ENCODE data around the gene PIR.

Gene PIR

GRCh38 chrX:15483891-15484290 lies 9.2 kb downstream of the PIR start:
- Histone ChIP-seq H3K9me3 (ENCODE audit: control insufficient read depth, insufficient read depth, low read length) (no peaks in the 10 kb centered on the region), H3K36me3 (ENCODE audit: control insufficient read depth, insufficient read depth, low read length) (no peaks in the 10 kb centered on the region; the same call in 1 of the 2 replicates), H3K27me3 (ENCODE audit: control insufficient read depth, insufficient read depth, low read length) (peaks cover 3% of the 10 kb centered on the region; the same call in 1 of the 2 replicates), H3K27ac (ENCODE audit: low read depth, low read length) (no peak overlapping the region), H3K4me3 (ENCODE audit: low read depth, low read length) (no peak overlapping the region), H3K9ac (ENCODE audit: low read depth, low read length) (no peak overlapping the region), H3K4me1 (ENCODE audit: control insufficient read depth, insufficient read depth, low read length) (no peaks in the 10 kb centered on the region)

GRCh38 chrX:15475486-15475885 lies 17.6 kb downstream of the PIR start:
- Histone ChIP-seq H3K27me3 (ENCODE audit: control insufficient read depth, insufficient read depth, low read length) (no peaks in the 10 kb centered on the region; the same call in 1 of the 2 replicates), H3K4me3 (ENCODE audit: low read depth, low read length) (0 out of 2 replicates have a peak overlapping the region, but pooled peaks have one; percentile 5), H3K27ac (ENCODE audit: low read depth, low read length) (peak overlapping the region; percentile 73), H3K4me1 (ENCODE audit: control insufficient read depth, insufficient read depth, low read length) (peaks cover 16% of the 10 kb centered on the region), H3K9ac (ENCODE audit: low read depth, low read length) (peak overlapping the region; percentile 41; the same call in 1 of the 2 replicates), H3K36me3 (ENCODE audit: control insufficient read depth, insufficient read depth, low read length) (peaks cover 5% of the 10 kb centered on the region), H3K9me3 (ENCODE audit: control insufficient read depth, insufficient read depth, low read length) (no peaks in the 10 kb centered on the region)

GRCh38 chrX:15475021-15475420 lies 18.1 kb downstream of the PIR start:
- peak overlapping the region; percentile 41; the same call in 1 of the 2 replicates for H3K9ac ChIP-seq (ENCODE audit: low read depth, low read length)
- peaks cover 16% of the 10 kb centered on the region for H3K4me1 ChIP-seq (ENCODE audit: control insufficient read depth, insufficient read depth, low read length)
- peak overlapping the region; percentile 73 for H3K27ac ChIP-seq (ENCODE audit: low read depth, low read length)
- no peaks in the 10 kb centered on the region for H3K9me3 ChIP-seq (ENCODE audit: control insufficient read depth, insufficient read depth, low read length)
- H3K36me3 ChIP-seq (ENCODE audit: control insufficient read depth, insufficient read depth, low read length), result peaks cover 5% of the 10 kb centered on the region
- no peaks in the 10 kb centered on the region; the same call in 1 of the 2 replicates for H3K27me3 ChIP-seq (ENCODE audit: control insufficient read depth, insufficient read depth, low read length)
- H3K4me3 ChIP-seq (ENCODE audit: low read depth, low read length), result no peak overlapping the region

GRCh38 chrX:15474028-15474427 lies 19.1 kb downstream of the PIR start:
- Histone ChIP-seq H3K36me3 (ENCODE audit: control insufficient read depth, insufficient read depth, low read length) (peaks cover 5% of the 10 kb centered on the region), H3K4me1 (ENCODE audit: control insufficient read depth, insufficient read depth, low read length) (peaks cover 16% of the 10 kb centered on the region), H3K4me3 (ENCODE audit: low read depth, low read length) (no peak overlapping the region), H3K27me3 (ENCODE audit: control insufficient read depth, insufficient read depth, low read length) (no peaks in the 10 kb centered on the region; the same call in 1 of the 2 replicates), H3K9me3 (ENCODE audit: control insufficient read depth, insufficient read depth, low read length) (no peaks in the 10 kb centered on the region), H3K27ac (ENCODE audit: low read depth, low read length) (no peak overlapping the region), H3K9ac (ENCODE audit: low read depth, low read length) (no peak overlapping the region)

- peaks cover 16% of the 10 kb centered on the region for H3K4me1 ChIP-seq (ENCODE audit: control insufficient read depth, insufficient read depth, low read length)
- no peak overlapping the region for H3K27ac ChIP-seq (ENCODE audit: low read depth, low read length)
- H3K4me3 ChIP-seq (ENCODE audit: low read depth, low read length), result no peak overlapping the region
- no peaks in the 10 kb centered on the region for H3K36me3 ChIP-seq (ENCODE audit: control insufficient read depth, insufficient read depth, low read length)
- H3K9ac ChIP-seq (ENCODE audit: low read depth, low read length), result no peak overlapping the region
- no peaks in the 10 kb centered on the region for H3K27me3 ChIP-seq (ENCODE audit: control insufficient read depth, insufficient read depth, low read length)
- H3K9me3 ChIP-seq (ENCODE audit: control insufficient read depth, insufficient read depth, low read length), result no peaks in the 10 kb centered on the region
Observed at GRCh38 chrX:15472531-15472930, 20.6 kb downstream of the PIR start.

GRCh38 chrX:15471028-15471427 lies 22.1 kb downstream of the PIR start:
- Histone ChIP-seq H3K27ac (ENCODE audit: low read depth, low read length) (no peak overlapping the region), H3K9ac (ENCODE audit: low read depth, low read length) (no peak overlapping the region), H3K9me3 (ENCODE audit: control insufficient read depth, insufficient read depth, low read length) (no peaks in the 10 kb centered on the region), H3K27me3 (ENCODE audit: control insufficient read depth, insufficient read depth, low read length) (no peaks in the 10 kb centered on the region), H3K4me3 (ENCODE audit: low read depth, low read length) (no peak overlapping the region), H3K4me1 (ENCODE audit: control insufficient read depth, insufficient read depth, low read length) (peaks cover 17% of the 10 kb centered on the region), H3K36me3 (ENCODE audit: control insufficient read depth, insufficient read depth, low read length) (no peaks in the 10 kb centered on the region)

GRCh38 chrX:15469613-15470012 lies 23.5 kb downstream of the PIR start:
- Histone ChIP-seq H3K9ac (ENCODE audit: low read depth, low read length) (no peak overlapping the region), H3K4me3 (ENCODE audit: low read depth, low read length) (no peak overlapping the region), H3K4me1 (ENCODE audit: control insufficient read depth, insufficient read depth, low read length) (peaks cover 15% of the 10 kb centered on the region), H3K36me3 (ENCODE audit: control insufficient read depth, insufficient read depth, low read length) (no peaks in the 10 kb centered on the region), H3K27ac (ENCODE audit: low read depth, low read length) (no peak overlapping the region), H3K27me3 (ENCODE audit: control insufficient read depth, insufficient read depth, low read length) (no peaks in the 10 kb centered on the region), H3K9me3 (ENCODE audit: control insufficient read depth, insufficient read depth, low read length) (no peaks in the 10 kb centered on the region)

- Histone ChIP-seq H3K27me3 (ENCODE audit: control insufficient read depth, insufficient read depth, low read length) (no peaks in the 10 kb centered on the region), H3K4me1 (ENCODE audit: control insufficient read depth, insufficient read depth, low read length) (peaks cover 23% of the 10 kb centered on the region), H3K36me3 (ENCODE audit: control insufficient read depth, insufficient read depth, low read length) (no peaks in the 10 kb centered on the region), H3K4me3 (ENCODE audit: low read depth, low read length) (no peak overlapping the region), H3K27ac (ENCODE audit: low read depth, low read length) (no peak overlapping the region), H3K9me3 (ENCODE audit: control insufficient read depth, insufficient read depth, low read length) (no peaks in the 10 kb centered on the region), H3K9ac (ENCODE audit: low read depth, low read length) (no peak overlapping the region)
Observed at GRCh38 chrX:15468036-15468435, 25.1 kb downstream of the PIR start.

GRCh38 chrX:15465896-15466651 lies 27.1 kb downstream of the PIR start:
- peaks cover 23% of the 10 kb centered on the region for H3K4me1 ChIP-seq (ENCODE audit: control insufficient read depth, insufficient read depth, low read length)
- no peaks in the 10 kb centered on the region for H3K27me3 ChIP-seq (ENCODE audit: control insufficient read depth, insufficient read depth, low read length)
- H3K4me3 ChIP-seq (ENCODE audit: low read depth, low read length), result no peak overlapping the region
- H3K9ac ChIP-seq (ENCODE audit: low read depth, low read length), result no peak overlapping the region
- H3K9me3 ChIP-seq (ENCODE audit: control insufficient read depth, insufficient read depth, low read length), result no peaks in the 10 kb centered on the region
- no peaks in the 10 kb centered on the region for H3K36me3 ChIP-seq (ENCODE audit: control insufficient read depth, insufficient read depth, low read length)
- no peak overlapping the region for H3K27ac ChIP-seq (ENCODE audit: low read depth, low read length)

- Histone ChIP-seq H3K9ac (ENCODE audit: low read depth, low read length) (no peak overlapping the region), H3K36me3 (ENCODE audit: control insufficient read depth, insufficient read depth, low read length) (no peaks in the 10 kb centered on the region), H3K4me3 (ENCODE audit: low read depth, low read length) (no peak overlapping the region), H3K9me3 (ENCODE audit: control insufficient read depth, insufficient read depth, low read length) (no peaks in the 10 kb centered on the region), H3K27ac (ENCODE audit: low read depth, low read length) (no peak overlapping the region), H3K27me3 (ENCODE audit: control insufficient read depth, insufficient read depth, low read length) (0 out of 2 replicates have a peak, but pooled peaks cover 3% of the 10 kb centered on the region), H3K4me1 (ENCODE audit: control insufficient read depth, insufficient read depth, low read length) (peaks cover 23% of the 10 kb centered on the region)
Observed at GRCh38 chrX:15465347-15465746, 27.8 kb downstream of the PIR start.

- H3K27ac ChIP-seq (ENCODE audit: low read depth, low read length), result no peak overlapping the region
- H3K36me3 ChIP-seq (ENCODE audit: control insufficient read depth, insufficient read depth, low read length), result no peaks in the 10 kb centered on the region
- no peaks in the 10 kb centered on the region for H3K9me3 ChIP-seq (ENCODE audit: control insufficient read depth, insufficient read depth, low read length)
- H3K9ac ChIP-seq (ENCODE audit: low read depth, low read length), result no peak overlapping the region
- H3K4me1 ChIP-seq (ENCODE audit: control insufficient read depth, insufficient read depth, low read length), result peaks cover 23% of the 10 kb centered on the region
- H3K27me3 ChIP-seq (ENCODE audit: control insufficient read depth, insufficient read depth, low read length), result 0 out of 2 replicates have a peak, but pooled peaks cover 5% of the 10 kb centered on the region
- no peak overlapping the region for H3K4me3 ChIP-seq (ENCODE audit: low read depth, low read length)
Observed at GRCh38 chrX:15464704-15465103, 28.4 kb downstream of the PIR start.
